Aortic smooth muscle cell (primary cell): ENCODE data around the gene C11orf24. TPM values are rescaled to one million over a fixed set of nuclear protein-coding genes. Genes with fewer than 3 reads are reported as not detected.

Source experiments
- total RNA-seq: library from RNA; depleted of rRNA; stranded (reverse); fragments of >200 nt; gene quantifications from 2 replicates; pipeline ENCODE4 v1.2.3, GENCODE V29; 2014

Gene C11orf24
- 33.4 and 38.6 TPM in 2 replicates for total RNA-seq

DNA sequence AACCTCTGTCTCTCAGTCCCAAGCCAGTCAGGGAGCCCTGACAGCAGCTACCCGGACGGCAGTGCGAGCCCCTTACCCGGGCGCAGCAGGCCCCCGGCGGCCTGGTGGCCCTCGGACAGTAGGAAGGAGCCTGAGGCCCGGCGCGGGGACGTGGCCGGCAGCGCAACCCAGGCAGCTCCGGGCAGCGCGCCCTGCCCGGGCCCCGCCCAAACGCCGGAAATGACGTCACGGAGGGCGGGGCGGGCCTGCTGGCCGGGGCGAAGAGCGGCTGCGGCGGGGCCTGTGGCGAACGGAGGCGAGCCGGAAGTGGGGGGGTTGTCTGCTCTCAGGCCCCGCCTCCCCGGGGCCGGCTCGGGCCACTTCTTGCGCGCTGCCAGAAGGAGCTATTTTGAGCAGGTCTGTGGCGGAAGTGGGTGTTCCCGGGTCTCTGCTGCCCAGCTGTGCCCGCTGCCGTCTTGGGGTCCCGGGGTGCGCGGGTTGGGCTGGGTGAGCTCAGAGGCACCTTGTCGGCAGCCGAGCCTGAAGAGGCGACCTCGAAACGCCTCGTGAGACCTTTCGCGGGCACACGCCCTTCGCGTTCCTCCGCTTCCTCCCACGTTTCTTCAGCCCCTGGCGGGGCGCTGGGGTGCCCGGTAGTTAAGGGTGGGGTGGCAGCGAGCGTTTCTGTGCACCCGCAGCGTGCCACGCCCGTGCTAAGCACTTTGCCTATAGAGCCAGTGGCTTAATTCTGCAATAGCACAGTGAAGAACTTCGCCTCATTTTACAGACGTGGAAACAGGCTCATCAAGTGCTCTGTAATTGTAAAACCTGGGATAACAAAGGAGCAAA, at the start of gene C11orf24:
Gene C11orf24, minus strand, starts transcription at position 193 of the 828 bp plus-strand sequence. CDS start 8,206 bp downstream, outside the sequence.

DNA sequence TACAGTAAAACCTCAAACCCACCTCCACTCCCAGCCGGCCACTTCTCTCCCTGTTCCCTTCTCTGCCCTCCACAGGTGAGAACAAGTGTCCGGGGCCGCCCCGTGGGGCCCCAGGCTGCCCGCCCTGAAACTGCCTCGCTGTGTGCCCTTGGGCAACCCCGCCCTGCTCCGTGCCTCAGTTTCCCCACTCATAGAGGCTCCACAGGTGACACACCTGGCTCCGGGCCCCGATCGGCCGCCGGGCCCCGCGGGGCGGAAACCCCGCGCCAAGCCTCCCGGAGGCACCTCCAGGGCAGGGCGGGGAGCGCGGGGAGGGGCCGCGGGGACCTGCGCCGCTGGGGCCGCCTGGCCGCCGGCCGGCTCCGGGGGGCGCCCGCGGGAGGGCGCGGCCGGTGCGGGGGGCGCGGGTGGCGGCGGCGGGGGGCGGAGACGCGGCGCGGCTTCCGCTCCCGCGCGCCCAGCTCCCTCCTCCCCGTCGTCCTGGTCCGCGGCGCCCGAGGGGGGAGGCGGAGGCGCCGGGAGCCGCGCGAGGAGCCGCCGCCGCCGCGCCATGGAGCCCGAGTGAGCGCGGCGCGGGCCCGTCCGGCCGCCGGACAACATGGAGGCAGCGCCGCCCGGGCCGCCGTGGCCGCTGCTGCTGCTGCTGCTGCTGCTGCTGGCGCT, 40.5 kb upstream of the C11orf24 start, which contains the start of gene LRP5:
Gene LRP5, plus strand, starts transcription at position 475 of the 663 bp plus-strand sequence. Its CDS starts 124 bp downstream, at position 599.

DNA sequence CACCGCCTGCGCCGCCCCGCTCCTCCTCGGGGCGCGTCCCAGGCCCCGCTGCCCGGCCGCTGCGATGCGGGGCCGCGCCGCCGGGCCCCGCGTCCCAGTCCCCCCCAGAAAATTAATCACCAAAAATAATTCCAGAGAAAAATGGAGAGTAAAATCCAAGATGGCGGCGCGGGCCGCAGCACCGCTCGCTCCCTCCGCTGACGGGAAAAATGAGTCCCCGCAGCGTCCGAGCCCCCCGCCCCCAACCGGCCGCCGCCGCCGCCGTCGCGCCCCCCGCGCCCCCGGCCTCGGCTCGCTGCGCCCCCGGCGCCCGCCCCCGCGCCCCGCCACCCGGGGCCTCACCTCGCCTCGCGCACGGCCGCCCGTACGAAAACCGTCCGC, 58.6 kb downstream of the C11orf24 start, which contains the start of gene KMT5B:
Gene KMT5B, minus strand, starts transcription at position 162 of the 381 bp plus-strand sequence. CDS start 23,220 bp downstream, outside the sequence.

Other genes starting within 250 kb of the C11orf24 start
- 87.2 and 107 TPM in 2 replicates for gene NDUFS8, start 241.3 kb downstream of the C11orf24 start, total RNA-seq
- gene TCIRG1, start 232.9 kb downstream of the C11orf24 start, total RNA-seq, result 61.2 and 69.5 TPM in 2 replicates
- gene CHKA, start 150.6 kb downstream of the C11orf24 start, total RNA-seq, result 7.5 and 7.8 TPM in 2 replicates
- 25.6 and 26.4 TPM in 2 replicates for gene KMT5B, start 58.7 kb downstream of the C11orf24 start, total RNA-seq
- gene LRP5, start 40.6 kb upstream of the C11orf24 start, total RNA-seq, result 59.8 TPM in 2 replicates
- gene PPP6R3, start 188.8 kb upstream of the C11orf24 start, total RNA-seq, result 122 and 123 TPM in 2 replicates